HG03432 (cell line): ENCODE measurements around the gene OSCAR.
A peak's percentile ranks its signal among the peaks of the same experiment; 100 is the strongest.

Experiments
- ATAC-seq: cut with Tn5 transposase; IDR thresholded peaks from one replicate; pipeline ENCODE4 v1.9.1; 2021; ENCODE audit warnings: mild to moderate bottlenecking, moderate library complexity; ENCODE audit not compliant: unreplicated experiment

The OSCAR gene

GRCh38 chr19:54100561-54100960 is at the start of gene OSCAR:
OSCAR (minus strand) TSS chr19:54100803; CDS start chr19:54100792, 11 bp downstream.
- no peak for ATAC-seq

- ATAC-seq: no peak
Measured at GRCh38 chr19:54149021-54149812, 48.6 kb upstream of the OSCAR start.

- ATAC-seq: no peak
Measured at GRCh38 chr19:54148158-54148557, 47.6 kb upstream of the OSCAR start.

GRCh38 chr19:54147676-54148075 is 47.1 kb upstream of the OSCAR start:
- no peak for ATAC-seq

GRCh38 chr19:54145541-54146158 is 45.0 kb upstream of the OSCAR start:
- no peak for ATAC-seq

- ATAC-seq: no peak
Measured at GRCh38 chr19:54142166-54142780, 41.7 kb upstream of the OSCAR start.

GRCh38 chr19:54141356-54141755 is 40.8 kb upstream of the OSCAR start:
- no peak for ATAC-seq

- no peak for ATAC-seq
Measured at GRCh38 chr19:54138489-54139256, 38.1 kb upstream of the OSCAR start.

GRCh38 chr19:54137699-54138488 is 37.3 kb upstream of the OSCAR start, which contains the start of gene CNOT3:
CNOT3 (plus strand) TSS chr19:54137762; CDS start chr19:54142979, 5,217 bp downstream.
- ATAC-seq: no peak

GRCh38 chr19:54136864-54137698 is 36.5 kb upstream of the OSCAR start:
- ATAC-seq: peak; percentile 83

- ATAC-seq: no peak
Measured at GRCh38 chr19:54136086-54136863, 35.7 kb upstream of the OSCAR start.

- no peak for ATAC-seq
Measured at GRCh38 chr19:54133957-54134590, 33.5 kb upstream of the OSCAR start.

- no peak for ATAC-seq
Measured at GRCh38 chr19:54133312-54133956, 32.8 kb upstream of the OSCAR start.

GRCh38 chr19:54129617-54129996 is 29.0 kb upstream of the OSCAR start:
- no peak for ATAC-seq

GRCh38 chr19:54128796-54129616 is 28.4 kb upstream of the OSCAR start:
- no peak for ATAC-seq

GRCh38 chr19:54128441-54128725 is 27.8 kb upstream of the OSCAR start:
- ATAC-seq: no peak
